ENCODE measurements around the gene SERTAD1. TPM values are rescaled to one million over a fixed set of nuclear protein-coding genes. Genes with fewer than 3 reads are reported as not detected.
A peak's percentile ranks its signal among the peaks of the same experiment; 100 is the strongest.
"Not testable (repeated sequence)": the region's sequence is repeated elsewhere in the genome, so short reads cannot be mapped to it uniquely, and the experiment has no call there.

Gene SERTAD1
- total RNA-seq, 2 donors from 2014 or later, result 18.1 to 19.4 TPM

DNA sequence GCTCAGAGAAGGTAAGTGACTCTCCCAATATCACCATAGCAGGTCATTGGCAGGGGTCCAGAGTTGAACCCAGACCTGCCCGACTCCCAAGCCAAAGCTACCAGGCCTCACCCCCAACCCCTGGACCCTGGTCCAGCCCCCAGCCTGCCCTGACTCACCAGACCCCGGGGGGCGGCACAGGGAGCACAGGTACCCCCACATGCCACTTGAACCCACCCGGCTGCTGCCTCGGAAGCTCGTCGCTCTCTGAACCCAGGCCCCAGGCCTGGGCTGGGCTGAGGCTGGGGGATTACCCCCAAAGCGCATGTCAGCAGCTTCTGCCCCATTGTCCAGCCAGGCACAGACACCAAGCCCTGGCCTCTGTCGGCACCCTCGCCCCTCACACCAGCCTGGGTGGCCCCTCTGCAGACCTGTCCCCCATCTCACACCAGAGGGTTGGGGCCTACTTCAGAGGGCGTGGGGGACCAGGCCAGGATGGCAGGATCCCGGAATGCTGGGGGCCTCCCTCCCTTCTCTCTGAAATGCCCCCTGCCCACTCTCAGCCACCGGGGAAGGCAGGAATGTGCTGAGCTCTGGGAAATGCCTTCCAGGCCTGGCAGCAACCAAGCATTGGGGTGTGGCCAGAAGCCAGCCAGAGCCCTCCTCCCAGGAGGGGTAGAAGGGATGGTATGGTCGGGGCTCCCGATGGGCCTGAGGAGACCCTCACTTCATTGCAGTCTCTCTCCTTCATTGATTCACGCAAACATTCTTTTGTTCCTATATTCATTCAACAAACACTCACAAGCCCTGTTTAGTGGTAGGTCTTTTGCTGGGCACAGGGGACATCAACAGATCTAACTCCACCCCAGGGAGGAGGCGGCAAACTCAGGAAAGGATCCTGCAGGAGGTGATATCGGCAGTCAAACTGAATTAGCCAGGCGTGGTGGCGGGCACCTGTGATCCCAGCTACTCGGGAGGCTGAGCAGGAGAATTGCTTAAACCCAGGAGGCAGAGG lies 11.0 kb downstream of the SERTAD1 start:
- Mint-ChIP-seq H3K4me3 (no peak overlapping the region), H3K27me3 (peaks cover 4% of the 10 kb centered on the region)

DNA sequence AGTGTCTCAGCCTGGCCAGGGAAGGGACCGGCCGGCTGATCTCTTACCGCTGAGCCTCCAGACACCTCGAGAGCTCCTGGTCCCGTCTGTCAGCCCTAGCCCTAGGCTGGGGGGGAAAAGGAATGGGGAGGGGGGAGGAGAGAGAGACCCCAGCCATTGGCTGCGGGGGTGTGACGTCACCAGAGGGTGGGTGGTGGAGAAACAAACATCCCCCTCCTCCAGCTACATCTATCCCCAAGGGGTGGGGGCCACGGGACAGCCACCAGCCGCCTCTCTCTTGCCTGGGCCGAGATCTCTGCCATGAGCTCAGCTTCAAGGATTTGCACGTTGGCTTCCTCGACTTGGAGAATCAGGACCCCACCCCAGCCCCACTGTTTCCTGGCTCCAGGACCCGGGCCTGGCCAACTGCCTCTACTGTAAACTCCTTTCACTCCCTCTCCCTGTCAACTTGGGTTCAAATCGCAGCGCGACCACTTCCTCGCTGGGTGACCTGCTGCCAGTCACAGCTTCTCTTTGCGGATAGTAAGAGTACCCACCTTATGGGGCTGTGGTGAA lies 12.4 kb downstream of the SERTAD1 start, which contains the start of gene PRX:
Gene PRX (minus strand): TSS at position 88 of the 555 bp plus-strand sequence. CDS start 5,446 bp downstream, outside the sequence.
- Mint-ChIP-seq H3K27ac (no peak within 1 kb of the TSS), H3K4me1 (peaks cover 17% of the 10 kb centered on the region), H3K36me3 (ENCODE audit: low read depth) (peaks cover 2% of the 10 kb centered on the region), H3K4me3 (no peak within 1 kb of the TSS), H3K27me3 (peaks cover 4% of the 10 kb centered on the region)
- ATAC-seq (no peak), DNase-seq (no peak)
- no peaks in the 10 kb centered on the region for H3K9me3 ChIP-seq (ENCODE audit: control insufficient read depth, low read length, poor library complexity, severe bottlenecking)

More for the DNA sequence above, 11.0 kb downstream of the SERTAD1 start:
- ATAC-seq, result no peak
- peaks cover 2% of the 10 kb centered on the region for H3K36me3 Mint-ChIP-seq (ENCODE audit: low read depth)
- no peak for DNase-seq
- no peak overlapping the region for H3K27ac Mint-ChIP-seq
- no peaks in the 10 kb centered on the region for H3K9me3 ChIP-seq (ENCODE audit: control insufficient read depth, low read length, poor library complexity, severe bottlenecking)
- peaks cover 20% of the 10 kb centered on the region for H3K4me1 Mint-ChIP-seq

DNA sequence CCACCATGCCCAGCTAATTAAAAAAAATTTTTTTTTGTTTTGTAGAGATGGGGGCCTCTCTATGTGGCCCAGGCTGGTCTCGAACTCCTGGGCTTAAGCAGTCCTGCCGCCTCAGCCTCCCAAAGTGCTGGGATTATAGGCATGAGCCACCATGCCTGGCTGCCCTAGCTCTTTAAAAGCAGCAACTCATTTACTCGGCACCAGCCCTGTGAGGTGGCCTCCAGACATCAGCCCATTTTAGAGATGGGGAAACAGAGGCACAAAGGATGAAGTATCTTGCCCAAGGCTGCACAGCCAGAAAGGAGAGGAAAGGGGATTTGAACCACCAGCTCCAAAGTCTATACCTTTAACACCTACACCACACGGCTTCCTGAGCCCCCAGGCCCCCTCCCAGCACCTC lies 12.9 kb downstream of the SERTAD1 start:
- no peaks in the 10 kb centered on the region for H3K9me3 ChIP-seq (ENCODE audit: control insufficient read depth, low read length, poor library complexity, severe bottlenecking)
- peaks cover 15% of the 10 kb centered on the region for H3K4me1 Mint-ChIP-seq
- H3K36me3 Mint-ChIP-seq (ENCODE audit: low read depth), result peaks cover 2% of the 10 kb centered on the region
- H3K27ac Mint-ChIP-seq, result no peak overlapping the region
- H3K4me3 Mint-ChIP-seq, result no peak overlapping the region
- peaks cover 4% of the 10 kb centered on the region for H3K27me3 Mint-ChIP-seq
- no peak for DNase-seq
- no peak for ATAC-seq

DNA sequence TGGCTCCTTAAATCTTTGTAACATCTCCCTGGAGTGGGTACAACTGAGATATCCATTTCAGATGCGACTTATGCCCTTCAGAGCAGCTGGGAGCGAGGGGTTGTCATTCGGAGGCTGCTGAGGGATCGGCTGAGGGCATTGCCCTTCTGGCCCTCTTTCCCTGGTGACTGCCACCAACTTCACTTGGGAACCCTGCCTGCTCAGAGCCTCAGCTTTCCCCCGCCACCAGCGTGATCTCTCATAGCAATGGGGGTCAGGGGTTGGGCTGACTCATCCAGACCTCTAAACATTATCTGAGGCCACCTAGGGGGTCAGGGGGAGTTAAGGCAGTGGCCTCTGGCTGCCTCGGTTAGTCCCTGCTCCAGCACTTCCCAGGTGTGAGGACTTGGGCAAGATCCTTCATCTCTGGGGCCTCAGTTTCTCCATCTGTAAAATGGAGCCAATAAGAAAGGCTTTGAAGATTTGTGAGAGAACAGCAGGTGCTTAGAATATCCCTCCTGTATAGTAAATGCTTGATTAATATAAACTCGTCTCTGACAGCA lies 13.8 kb downstream of the SERTAD1 start:
- no peak overlapping the region for H3K27ac Mint-ChIP-seq
- peaks cover 2% of the 10 kb centered on the region for H3K36me3 Mint-ChIP-seq (ENCODE audit: low read depth)
- no peak for ATAC-seq

DNA sequence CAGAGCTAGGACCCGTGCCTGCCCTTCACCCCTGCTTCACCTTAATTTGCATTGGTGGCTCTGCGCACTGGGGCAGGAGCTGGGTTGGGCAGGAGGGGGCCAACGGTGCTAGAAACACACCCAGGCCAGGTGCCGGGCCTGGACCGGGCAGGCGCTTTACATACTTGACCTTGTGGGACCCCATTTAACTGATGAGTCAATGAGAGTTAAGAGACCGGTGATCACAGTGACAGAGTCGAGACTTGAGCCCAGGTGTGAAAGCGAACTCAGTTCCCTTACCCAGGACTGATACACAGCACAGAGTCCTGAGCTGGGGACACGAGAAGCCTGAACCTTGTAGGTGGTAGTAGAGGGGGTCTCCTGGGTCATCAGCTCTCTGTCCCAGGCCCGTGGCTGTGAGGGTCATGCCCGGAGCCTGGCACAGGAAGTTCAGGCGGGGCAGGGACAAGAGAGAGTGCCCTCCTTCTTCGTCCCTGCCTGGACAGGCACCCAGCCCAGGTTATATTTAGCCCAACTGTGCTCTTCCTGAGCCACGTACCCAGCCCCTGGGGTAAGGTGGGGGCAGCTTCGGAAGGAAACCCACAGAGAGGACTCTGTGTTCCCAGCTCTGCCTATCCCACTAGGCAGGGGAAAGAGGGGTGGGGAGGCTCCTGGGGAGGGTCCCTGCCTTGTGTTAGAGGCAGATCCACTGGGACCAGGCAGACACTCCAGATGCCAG lies 14.5 kb downstream of the SERTAD1 start:
- Mint-ChIP-seq H3K27ac (no peak overlapping the region), H3K4me3 (no peak overlapping the region), H3K27me3 (peaks cover 4% of the 10 kb centered on the region), H3K36me3 (ENCODE audit: low read depth) (no peaks in the 10 kb centered on the region), H3K4me1 (peaks cover 8% of the 10 kb centered on the region)
- DNase-seq (no peak), ATAC-seq (no peak)
- no peaks in the 10 kb centered on the region for H3K9me3 ChIP-seq (ENCODE audit: control insufficient read depth, low read length, poor library complexity, severe bottlenecking)

More for the DNA sequence above, 13.8 kb downstream of the SERTAD1 start:
- no peak for DNase-seq
- Mint-ChIP-seq H3K27me3 (peaks cover 4% of the 10 kb centered on the region), H3K4me1 (peaks cover 11% of the 10 kb centered on the region), H3K4me3 (no peak overlapping the region)
- H3K9me3 ChIP-seq (ENCODE audit: control insufficient read depth, low read length, poor library complexity, severe bottlenecking), result no peaks in the 10 kb centered on the region

DNA sequence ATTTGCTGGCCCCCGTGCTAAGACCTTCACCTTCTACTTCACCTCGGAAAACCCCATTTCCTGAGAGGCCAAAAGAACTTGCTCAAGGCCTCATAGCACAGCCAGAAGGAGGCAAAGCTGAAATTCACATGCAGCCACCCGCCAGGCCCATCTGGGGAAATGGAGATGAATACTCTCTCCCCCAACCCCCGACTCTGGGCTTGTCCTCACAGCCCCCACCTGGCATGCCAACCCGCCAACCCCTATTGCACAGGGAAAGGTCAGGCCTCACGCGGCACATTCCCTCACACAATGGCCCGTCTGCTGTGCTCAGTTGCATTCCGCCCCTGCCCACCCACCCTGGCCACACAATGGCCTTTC lies 15.8 kb downstream of the SERTAD1 start:
- H3K9me3 ChIP-seq (ENCODE audit: control insufficient read depth, low read length, poor library complexity, severe bottlenecking), result no peaks in the 10 kb centered on the region
- ATAC-seq (no peak), DNase-seq (no peak)
- no peak overlapping the region for H3K4me3 Mint-ChIP-seq
- H3K27ac Mint-ChIP-seq, result no peak overlapping the region
- H3K4me1 Mint-ChIP-seq, result peaks cover 8% of the 10 kb centered on the region
- H3K27me3 Mint-ChIP-seq, result peaks cover 4% of the 10 kb centered on the region
- no peaks in the 10 kb centered on the region for H3K36me3 Mint-ChIP-seq (ENCODE audit: low read depth)

DNA sequence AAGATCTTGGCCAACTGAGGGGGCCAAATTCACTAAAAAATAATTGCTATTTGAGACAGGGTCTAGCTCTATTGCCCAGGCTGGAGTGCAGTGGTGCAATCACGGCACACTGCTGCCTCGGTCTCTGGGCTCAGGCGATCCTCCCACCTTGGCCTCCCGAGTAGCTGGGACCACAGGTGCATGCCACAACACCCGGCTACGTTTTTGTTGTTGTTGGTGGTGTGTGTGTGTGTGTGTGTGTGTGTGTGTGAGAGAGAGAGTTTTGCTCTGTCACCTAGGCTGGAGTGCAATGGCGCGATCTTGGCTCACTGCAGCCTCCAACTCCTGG lies 17.2 kb downstream of the SERTAD1 start:
- not testable (repeated sequence) for DNase-seq; ATAC-seq; H3K36me3 Mint-ChIP-seq (ENCODE audit: low read depth); H3K4me3 Mint-ChIP-seq; H3K27ac Mint-ChIP-seq; H3K9me3 ChIP-seq (ENCODE audit: control insufficient read depth, low read length, poor library complexity, severe bottlenecking); H3K27me3 Mint-ChIP-seq
- H3K4me1 Mint-ChIP-seq, result peaks cover 15% of the 10 kb centered on the region

DNA sequence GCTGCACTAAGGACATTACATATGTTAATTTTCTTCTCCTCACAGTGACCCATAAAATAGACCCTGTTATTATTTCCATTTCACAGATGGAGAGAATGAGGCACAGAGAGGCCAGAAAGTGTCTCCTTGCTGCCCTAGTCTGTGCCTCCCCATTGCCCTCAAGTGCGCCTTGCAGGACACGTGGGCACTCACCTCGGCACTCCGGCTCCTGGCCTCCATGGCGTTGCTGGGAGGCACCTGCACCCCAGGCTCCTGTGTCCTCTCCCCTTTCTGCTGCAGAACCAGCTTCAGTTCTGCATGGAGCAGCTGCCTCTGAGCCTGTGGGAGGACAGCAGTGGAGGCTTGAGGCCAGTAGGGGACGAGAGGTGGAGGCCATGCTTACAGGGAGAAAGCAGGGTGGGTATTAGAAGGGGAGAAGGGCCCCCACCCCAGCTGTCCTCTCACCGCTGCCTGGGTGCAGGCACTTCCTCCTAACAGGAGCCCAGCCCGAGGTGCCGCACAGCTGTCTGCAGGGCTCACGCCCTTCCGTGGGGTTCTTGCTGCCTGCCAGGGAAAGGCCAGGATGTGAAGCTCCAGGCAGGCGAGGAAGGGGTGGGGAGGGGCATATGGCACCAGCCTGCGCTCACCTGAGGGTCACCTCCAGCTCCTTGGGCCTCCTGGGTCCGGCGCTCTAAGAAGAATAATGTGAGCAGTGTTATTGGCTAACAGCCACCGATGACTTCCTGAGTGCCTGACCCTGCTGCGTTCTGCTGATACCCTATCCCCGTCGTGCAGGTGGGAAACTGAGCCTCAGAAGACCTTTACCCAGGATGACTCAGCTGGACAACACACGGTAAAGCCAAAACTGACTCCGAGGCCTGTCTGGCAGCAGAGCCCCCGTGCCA lies 17.8 kb downstream of the SERTAD1 start:
- H3K27ac Mint-ChIP-seq, result no peak overlapping the region
- H3K27me3 Mint-ChIP-seq, result peaks cover 4% of the 10 kb centered on the region
- ATAC-seq, result no peak
- DNase-seq, result no peak
- H3K4me3 Mint-ChIP-seq, result no peak overlapping the region
- H3K4me1 Mint-ChIP-seq, result peaks cover 19% of the 10 kb centered on the region
- no peaks in the 10 kb centered on the region for H3K36me3 Mint-ChIP-seq (ENCODE audit: low read depth)
- no peaks in the 10 kb centered on the region for H3K9me3 ChIP-seq (ENCODE audit: control insufficient read depth, low read length, poor library complexity, severe bottlenecking)

DNA sequence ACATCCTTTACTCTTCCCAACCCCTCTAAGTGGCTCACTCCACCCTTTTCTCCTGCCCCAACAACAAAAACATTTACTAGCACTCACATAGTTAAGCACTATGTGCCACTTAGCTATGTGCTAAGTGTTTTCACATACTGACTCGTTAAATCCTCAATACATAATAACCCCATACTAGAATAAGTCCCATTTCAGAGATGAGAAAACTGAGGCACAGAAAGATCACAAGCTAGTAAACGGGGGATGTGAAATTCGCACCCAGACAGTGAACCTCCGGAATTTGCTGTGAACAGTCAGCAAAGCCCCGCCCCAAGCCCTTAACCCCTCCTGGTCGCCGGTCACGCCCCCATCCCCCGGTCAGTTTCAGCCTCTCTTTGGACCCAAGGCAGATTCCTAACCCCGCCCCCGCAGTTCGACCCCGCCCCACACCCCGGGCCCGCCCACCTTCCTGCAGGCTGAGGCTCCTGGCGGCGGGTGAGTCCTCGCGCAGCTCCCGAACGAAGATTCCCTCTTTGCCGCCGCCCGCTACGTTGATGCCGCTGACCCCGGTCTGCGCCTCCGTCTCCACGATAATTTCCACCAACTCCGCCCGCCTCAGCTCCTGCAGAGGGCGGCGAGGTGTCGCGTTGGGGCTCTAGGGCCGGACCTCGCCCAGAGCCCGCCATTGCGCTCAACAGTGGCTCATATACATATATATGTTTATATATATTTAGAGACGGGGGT lies 22.4 kb downstream of the SERTAD1 start:
- H3K27me3 Mint-ChIP-seq, result peaks cover 4% of the 10 kb centered on the region
- no peak overlapping the region for H3K27ac Mint-ChIP-seq
- no peaks in the 10 kb centered on the region for H3K9me3 ChIP-seq (ENCODE audit: control insufficient read depth, low read length, poor library complexity, severe bottlenecking)
- peak; percentile 59 to 76 (median 71) for DNase-seq
- H3K36me3 Mint-ChIP-seq (ENCODE audit: low read depth), result peaks cover 4% of the 10 kb centered on the region
- peak; percentile 70 for ATAC-seq
- peaks cover 33% of the 10 kb centered on the region for H3K4me1 Mint-ChIP-seq
- H3K4me3 Mint-ChIP-seq, result peak overlapping the region; percentile 92

DNA sequence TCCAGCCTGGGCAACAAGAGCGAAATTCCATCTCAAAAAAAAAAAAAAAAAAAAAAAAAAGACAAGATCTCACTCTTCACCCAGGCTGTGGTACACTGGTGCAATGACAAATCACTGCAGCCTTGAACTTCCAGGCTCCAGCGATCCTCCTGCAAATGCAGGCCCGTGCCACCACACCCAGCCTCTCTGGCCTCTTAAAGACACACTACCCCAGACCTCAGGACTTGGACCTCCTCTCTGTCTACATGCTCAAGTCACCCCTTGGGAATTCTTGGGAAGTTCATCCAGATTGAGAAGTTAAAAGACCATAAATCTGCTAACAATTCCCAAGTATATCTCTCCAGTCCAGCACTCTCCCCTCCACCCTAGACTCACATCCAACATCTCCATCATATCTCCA lies 25.2 kb downstream of the SERTAD1 start:
- no peak for ATAC-seq
- Mint-ChIP-seq H3K36me3 (ENCODE audit: low read depth) (peaks cover 4% of the 10 kb centered on the region), H3K4me1 (peaks cover 27% of the 10 kb centered on the region), H3K4me3 (no peak overlapping the region), H3K27me3 (peaks cover 4% of the 10 kb centered on the region), H3K27ac (no peak overlapping the region)
- no peaks in the 10 kb centered on the region for H3K9me3 ChIP-seq (ENCODE audit: control insufficient read depth, low read length, poor library complexity, severe bottlenecking)
- DNase-seq, result no peak

DNA sequence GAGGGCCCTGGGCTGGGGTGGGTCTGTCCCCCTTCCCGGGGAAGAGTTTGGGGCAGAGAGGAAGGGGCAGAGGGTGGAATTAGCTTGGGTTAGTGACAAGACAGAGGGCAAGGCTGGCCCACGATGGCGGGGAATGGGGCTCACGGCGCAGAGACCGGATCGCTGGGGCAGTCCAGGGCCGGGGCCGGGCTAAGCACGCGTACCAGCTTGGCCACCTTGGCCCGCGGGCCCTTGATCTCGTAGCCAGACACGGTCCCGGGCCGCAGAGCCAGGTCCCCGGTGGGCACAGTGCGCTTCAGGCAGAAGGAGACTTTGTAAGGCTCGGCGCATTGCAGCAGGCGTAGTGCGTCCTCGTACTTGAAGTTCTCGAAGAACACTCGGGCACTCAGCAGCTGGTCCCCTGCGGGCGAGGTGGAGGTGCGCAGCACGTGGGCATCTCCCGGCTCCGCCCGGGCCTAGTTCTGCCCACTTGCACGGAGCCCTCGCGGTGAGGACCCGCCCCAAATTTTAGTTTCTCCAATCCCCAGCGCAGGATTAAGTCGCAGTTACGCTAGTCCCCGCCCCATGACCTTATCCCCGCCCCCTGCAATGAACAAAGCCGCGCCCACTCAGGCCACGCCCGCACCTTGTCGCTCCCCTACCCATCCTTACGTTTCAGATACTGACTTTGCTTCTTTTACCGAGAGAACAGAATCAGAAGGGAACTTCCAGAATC lies 27.2 kb downstream of the SERTAD1 start:
- ATAC-seq, result peak; percentile 75
- Mint-ChIP-seq H3K4me3 (no peak overlapping the region), H3K27ac (no peak overlapping the region)

More for the DNA sequence above, 27.2 kb downstream of the SERTAD1 start:
- Mint-ChIP-seq H3K4me1 (peaks cover 19% of the 10 kb centered on the region), H3K36me3 (ENCODE audit: low read depth) (peaks cover 4% of the 10 kb centered on the region), H3K27me3 (peaks cover 4% of the 10 kb centered on the region)
- DNase-seq, result peak; percentile 30 to 57 (median 46)
- H3K9me3 ChIP-seq (ENCODE audit: control insufficient read depth, low read length, poor library complexity, severe bottlenecking), result no peaks in the 10 kb centered on the region
